ENCODE data around the gene KCNK13. TPM values are rescaled to one million over a fixed set of nuclear protein-coding genes. Genes with fewer than 3 reads are reported as not detected.

Gene KCNK13
- total and polyA plus RNA-seq, 9 of the 15 experiments (the other 6 are each of a cell fraction or from before 2014, with no cell fraction given) = 0.03 to 0.05 TPM; not detected in 7

GRCh38 chr14:90140298-90140955 is 78.6 kb downstream of the KCNK13 start:
- FAIRE-seq (no peak), DNase-seq (ENCODE audit: extremely low read depth in 1 of 4, low spot score in 3 of 4) (no peak), ATAC-seq (no peak)
- H2AFZ ChIP-seq (ENCODE audit: low read depth, low read length) = no peak overlapping the region
- H3K27me3 ChIP-seq (ENCODE audit: control insufficient read depth in 2 of 2, insufficient read depth in 2 of 2, low read length in 2 of 2) = peaks cover 0 to 7% of the 10 kb centered on the region in 2 experiments; a peak in 2 of 5 replicates
- BruUV-seq (replicated peaks) = no TSS peak
- no peak overlapping the region for H3K27ac ChIP-seq (ENCODE audit: extremely low read depth, low read depth, low read length)
- H3K9me1 ChIP-seq (ENCODE audit: control insufficient read depth, insufficient read depth, low read length) = no peaks in the 10 kb centered on the region
- H3K4me3 ChIP-seq = no peak overlapping the region
- H3K79me2 ChIP-seq (ENCODE audit: control insufficient read depth, insufficient read depth, low read length) = no peaks in the 10 kb centered on the region
- ChIA-PET POLR2A (interaction anchor here (0.8 kb wide), 1 partner anchor 140 kb away, joined by 3 read pairs; no protein-coding TSS in a partner anchor), CTCF (ENCODE audit: low intra/inter-chr PET ratio) (no interaction called here)
- H3K36me3 ChIP-seq (ENCODE audit: control insufficient read depth, insufficient read depth, low read length) = no peaks in the 10 kb centered on the region
- H4K20me1 ChIP-seq (replicated peaks; ENCODE audit: control insufficient read depth, insufficient read depth, low read length) = no peaks in the 10 kb centered on the region
- in situ Hi-C loops (cut with MboI) = no loop called here
- H3K9me3 ChIP-seq (replicated peaks; ENCODE audit: control insufficient read depth, insufficient read depth, low read depth, low read length) = no peaks in the 10 kb centered on the region
- no peak overlapping the region for H3K9ac ChIP-seq (ENCODE audit: insufficient read depth in 1 of 2, low read depth in 2 of 2, low read length in 2 of 2)
- under 1% methylated on average over 12 of the region's 12 CpGs for WGBS (ENCODE audit: insufficient coverage, low coverage, missing lambda C conversion rate)
- no peaks in the 10 kb centered on the region for H3K4me1 ChIP-seq (replicated peaks in 1 of 2; ENCODE audit: control insufficient read depth in 2 of 2, insufficient read depth in 2 of 2, low read length in 2 of 2)
- no peak overlapping the region for H3K4me2 ChIP-seq (ENCODE audit: insufficient read depth, low read length)
- intact Hi-C loops (cut with micrococcal nuclease) = no loop called here
- TF ChIP-seq NFE2 (IDR thresholded peaks at IDR 0.05; ENCODE audit: low read depth) (no peak), ZNF384 (IDR thresholded peaks at IDR 0.05; ENCODE audit: low read depth, low read length) (no peak), RBM25 (IDR thresholded peaks at IDR 0.05; ENCODE audit: low read depth, low read length, severe bottlenecking) (no peak), MEF2A (IDR thresholded peaks at IDR 0.05; ENCODE audit: control insufficient read depth, low read depth, low read length) (no peak), ERF (CRISPR knock-in tag; IDR thresholded peaks at IDR 0.05) (no peak), ZNF609 (CRISPR knock-in tag; IDR thresholded peaks at IDR 0.05; ENCODE audit: borderline replicate concordance) (no peak), ZNF263 (CRISPR knock-in tag; IDR thresholded peaks at IDR 0.05; ENCODE audit: borderline replicate concordance) (no peak), PHF21A (IDR thresholded peaks at IDR 0.05; ENCODE audit: borderline replicate concordance, low read depth) (no peak)
- TF ChIP-seq, protein P1, sequence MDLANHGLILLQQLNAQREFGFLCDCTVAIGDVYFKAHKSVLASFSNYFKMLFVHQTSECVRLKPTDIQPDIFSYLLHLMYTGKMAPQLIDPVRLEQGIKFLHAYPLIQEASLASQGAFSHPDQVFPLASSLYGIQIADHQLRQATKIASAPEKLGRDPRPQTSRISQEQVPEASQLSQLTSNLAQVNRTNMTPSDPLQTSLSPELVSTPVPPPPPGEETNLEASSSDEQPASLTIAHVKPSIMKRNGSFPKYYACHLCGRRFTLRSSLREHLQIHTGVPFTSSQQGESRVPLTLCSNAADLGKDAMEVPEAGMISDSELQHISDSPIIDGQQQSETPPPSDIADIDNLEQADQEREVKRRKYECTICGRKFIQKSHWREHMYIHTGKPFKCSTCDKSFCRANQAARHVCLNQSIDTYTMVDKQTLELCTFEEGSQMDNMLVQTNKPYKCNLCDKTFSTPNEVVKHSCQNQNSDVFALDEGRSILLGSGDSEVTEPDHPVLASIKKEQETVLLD (IDR thresholded peaks at IDR 0.05) = no peak
- TF ChIP-seq, protein P2, sequence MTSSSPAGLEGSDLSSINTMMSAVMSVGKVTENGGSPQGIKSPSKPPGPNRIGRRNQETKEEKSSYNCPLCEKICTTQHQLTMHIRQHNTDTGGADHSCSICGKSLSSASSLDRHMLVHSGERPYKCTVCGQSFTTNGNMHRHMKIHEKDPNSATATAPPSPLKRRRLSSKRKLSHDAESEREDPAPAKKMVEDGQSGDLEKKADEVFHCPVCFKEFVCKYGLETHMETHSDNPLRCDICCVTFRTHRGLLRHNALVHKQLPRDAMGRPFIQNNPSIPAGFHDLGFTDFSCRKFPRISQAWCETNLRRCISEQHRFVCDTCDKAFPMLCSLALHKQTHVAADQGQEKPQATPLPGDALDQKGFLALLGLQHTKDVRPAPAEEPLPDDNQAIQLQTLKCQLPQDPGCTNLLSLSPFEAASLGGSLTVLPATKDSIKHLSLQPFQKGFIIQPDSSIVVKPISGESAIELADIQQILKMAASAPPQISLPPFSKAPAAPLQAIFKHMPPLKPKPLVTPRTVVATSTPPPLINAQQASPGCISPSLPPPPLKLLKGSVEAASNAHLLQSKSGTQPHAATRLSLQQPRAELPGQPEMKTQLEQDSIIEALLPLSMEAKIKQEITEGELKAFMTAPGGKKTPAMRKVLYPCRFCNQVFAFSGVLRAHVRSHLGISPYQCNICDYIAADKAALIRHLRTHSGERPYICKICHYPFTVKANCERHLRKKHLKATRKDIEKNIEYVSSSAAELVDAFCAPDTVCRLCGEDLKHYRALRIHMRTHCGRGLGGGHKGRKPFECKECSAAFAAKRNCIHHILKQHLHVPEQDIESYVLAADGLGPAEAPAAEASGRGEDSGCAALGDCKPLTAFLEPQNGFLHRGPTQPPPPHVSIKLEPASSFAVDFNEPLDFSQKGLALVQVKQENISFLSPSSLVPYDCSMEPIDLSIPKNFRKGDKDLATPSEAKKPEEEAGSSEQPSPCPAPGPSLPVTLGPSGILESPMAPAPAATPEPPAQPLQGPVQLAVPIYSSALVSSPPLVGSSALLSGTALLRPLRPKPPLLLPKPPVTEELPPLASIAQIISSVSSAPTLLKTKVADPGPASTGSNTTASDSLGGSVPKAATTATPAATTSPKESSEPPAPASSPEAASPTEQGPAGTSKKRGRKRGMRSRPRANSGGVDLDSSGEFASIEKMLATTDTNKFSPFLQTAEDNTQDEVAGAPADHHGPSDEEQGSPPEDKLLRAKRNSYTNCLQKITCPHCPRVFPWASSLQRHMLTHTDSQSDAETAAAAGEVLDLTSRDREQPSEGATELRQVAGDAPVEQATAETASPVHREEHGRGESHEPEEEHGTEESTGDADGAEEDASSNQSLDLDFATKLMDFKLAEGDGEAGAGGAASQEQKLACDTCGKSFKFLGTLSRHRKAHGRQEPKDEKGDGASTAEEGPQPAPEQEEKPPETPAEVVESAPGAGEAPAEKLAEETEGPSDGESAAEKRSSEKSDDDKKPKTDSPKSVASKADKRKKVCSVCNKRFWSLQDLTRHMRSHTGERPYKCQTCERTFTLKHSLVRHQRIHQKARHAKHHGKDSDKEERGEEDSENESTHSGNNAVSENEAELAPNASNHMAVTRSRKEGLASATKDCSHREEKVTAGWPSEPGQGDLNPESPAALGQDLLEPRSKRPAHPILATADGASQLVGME (CRISPR knock-in tag; IDR thresholded peaks at IDR 0.05) = no peak
